Gastrocnemius medialis (tissue), 4 donors: ENCODE measurements around the gene PRRC2C. TPM values are rescaled to one million over a fixed set of nuclear protein-coding genes. Genes with fewer than 3 reads are reported as not detected.
"Not testable (repeated sequence)": the region's sequence is repeated elsewhere in the genome, so short reads cannot be mapped to it uniquely, and the experiment has no call there.

Source experiments
- ATAC-seq, 2 donors: fragments of 150-250 bp; one replicate each; pipeline ENCODE4 v1.9.1; 2016
- DNase-seq, 2 donors: peaks; one replicate each; pipeline ENCODE4 v3.0.0-alpha.2; 2019
- H3K27ac ChIP-seq, 4 donors: fragments of 200-600 bp; sonication (generic); 1 replicate in 1 of 4; 2 replicates in 3 of 4; pipeline ENCODE4 v1.5.1; 2016 to 2018; ENCODE audit warnings: mild to moderate bottlenecking in 2 of 4, moderate library complexity in 1 of 4
- H3K27me3 ChIP-seq, 3 donors: fragments of 200-600 bp; sonication (generic) in 2 of 3; 1 replicate in 1 of 3; 2 replicates in 2 of 3; pipeline versions ENCODE4 v1.5.1 to v1.6.0; 2016 to 2019; ENCODE audit warnings: mild to moderate bottlenecking in 1 of 3, moderate library complexity in 1 of 3
- H3K36me3 ChIP-seq, 2 donors: fragments of 200-600 bp; sonication (generic) in 1 of 2; one replicate each; pipeline ENCODE4 v1.5.1; 2017 to 2018
- H3K4me1 ChIP-seq, 2 donors: fragments of 200-600 bp; sonication (generic) in 1 of 2; one replicate each; pipeline ENCODE4 v1.5.1; 2016 to 2017; ENCODE audit warnings: mild to moderate bottlenecking in 2 of 2
- H3K4me3 ChIP-seq, 4 donors: fragments of 200-600 bp; sonication (generic) in 3 of 4; 1 replicate in 1 of 4; 2 replicates in 3 of 4; pipeline ENCODE4 v1.5.1; 2016 to 2019; ENCODE audit warnings: mild to moderate bottlenecking in 2 of 4
- H3K9me3 ChIP-seq, 3 donors: fragments of 200-600 bp; sonication (generic) in 2 of 3; 1 replicate in 1 of 3; 2 replicates in 2 of 3; pipeline ENCODE4 v1.5.1; 2016 to 2019
- CTCF ChIP-seq, 5 experiments: fragments of 450-650 bp in 3 of 5; fragments of 200-600 bp in 2 of 5; sonication (generic) in 2 of 5; IDR thresholded peaks in 4 of 5; conservative IDR thresholded peaks in 1 of 5; 1 replicate in 4 of 5; 2 replicates in 1 of 5; pipeline ENCODE4 v1.5.1; 2016 to 2019; ENCODE audit warnings: antibody characterized with exemption in 5 of 5, mild to moderate bottlenecking in 3 of 5, moderate library complexity in 3 of 5
- POLR2A ChIP-seq, 2 donors: fragments of 450-650 bp; IDR thresholded peaks; one replicate each; pipeline ENCODE4 v1.6.1; 2017; ENCODE audit warnings: antibody characterized with exemption in 2 of 2, mild to moderate bottlenecking in 2 of 2, moderate library complexity in 2 of 2
- in situ Hi-C, 4 donors: fragments of 200-750 bp; cut with MboI; loops; one replicate each; pipeline versions ENCODE4 v1.15.0 to v1.8.0; 2017; ENCODE audit warnings: low sequenced_read_pairs in 4 of 4
- intact Hi-C: fragments of 100-400 bp; cut with DNase I; formaldehyde crosslinking; loops from one replicate; pipeline ENCODE4 v1.15.1; 2023; ENCODE audit warnings: low total_unique reads
- total RNA-seq, 4 donors: library from RNA; depleted of rRNA; stranded (reverse); fragments of >200 nt; gene quantifications; one replicate each; pipeline versions ENCODE4 v1.1.0 to v1.2.3, GENCODE V29; 2016

The PRRC2C gene
- total RNA-seq, 4 donors from 2014 or later, result 40.9 to 45.7 (median 42.0) TPM

GRCh38 chr1:171590022-171590421, 104.7 kb downstream of the PRRC2C start:
- in situ Hi-C loops (no loop called here), intact Hi-C loops (no loop called here)
- no peak for ATAC-seq
- Histone ChIP-seq H3K36me3 (peaks cover 2 to 73% of the 10 kb centered on the region in 2 donors), H3K27me3 (no peaks in the 10 kb centered on the region), H3K4me1 (no peaks in the 10 kb centered on the region), H3K4me3 (no peak overlapping the region), H3K27ac (no peak overlapping the region), H3K9me3 (no peaks in the 10 kb centered on the region)
- no peak for DNase-seq
- no peak for TF ChIP-seq CTCF (IDR thresholded peaks at IDR 0.05 in 4 of 5, conservative IDR thresholded peaks at IDR 0.05 in 1 of 5)
- no peak for TF ChIP-seq POLR2A (IDR thresholded peaks at IDR 0.05)

DNA sequence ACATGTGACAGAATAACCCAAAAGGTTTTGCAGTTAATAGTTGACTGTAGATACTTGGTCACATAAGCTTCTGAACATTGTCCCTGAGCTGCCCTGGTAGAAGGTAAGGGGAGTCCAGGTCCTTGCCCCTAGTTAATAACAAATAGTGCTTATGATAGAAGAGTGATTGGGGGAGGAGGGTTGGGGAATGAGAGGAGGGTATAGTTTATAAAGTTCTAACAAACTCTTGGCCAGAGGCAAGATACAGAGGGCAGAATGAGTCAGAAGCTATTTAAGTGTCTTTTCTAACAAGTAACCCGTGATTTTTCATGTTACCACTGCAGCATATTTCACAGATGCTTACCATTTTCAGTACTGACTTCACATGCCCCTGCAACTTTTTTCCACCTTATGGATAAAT, 110.0 kb downstream of the PRRC2C start:
- Histone ChIP-seq H3K4me3 (no peak overlapping the region), H3K9me3 (no peaks in the 10 kb centered on the region), H3K27me3 (no peaks in the 10 kb centered on the region), H3K27ac (no peak overlapping the region), H3K36me3 (peaks cover 0 to 31% of the 10 kb centered on the region in 2 donors), H3K4me1 (no peaks in the 10 kb centered on the region)
- in situ Hi-C loops (no loop called here), intact Hi-C loops (no loop called here)
- DNase-seq, result no peak
- TF ChIP-seq CTCF (IDR thresholded peaks at IDR 0.05 in 4 of 5, conservative IDR thresholded peaks at IDR 0.05 in 1 of 5) (no peak), POLR2A (IDR thresholded peaks at IDR 0.05) (no peak)
- peak; percentile 68 to 76 for ATAC-seq

GRCh38 chr1:171596119-171596518, 110.8 kb downstream of the PRRC2C start:
- no peak for TF ChIP-seq CTCF (IDR thresholded peaks at IDR 0.05 in 4 of 5, conservative IDR thresholded peaks at IDR 0.05 in 1 of 5)
- TF ChIP-seq POLR2A (IDR thresholded peaks at IDR 0.05), result no peak
- Histone ChIP-seq H3K4me1 (no peaks in the 10 kb centered on the region), H3K27ac (no peak overlapping the region), H3K36me3 (peaks cover 0 to 23% of the 10 kb centered on the region in 2 donors), H3K4me3 (no peak overlapping the region), H3K27me3 (no peaks in the 10 kb centered on the region), H3K9me3 (no peaks in the 10 kb centered on the region)
- DNase-seq (no peak), ATAC-seq (no peak)
- in situ Hi-C loops, result no loop called here
- intact Hi-C loops, result no loop called here

GRCh38 chr1:171596705-171597104, 111.4 kb downstream of the PRRC2C start:
- peaks cover 0 to 17% of the 10 kb centered on the region in 2 donors for H3K36me3 ChIP-seq
- H3K9me3 ChIP-seq, result no peaks in the 10 kb centered on the region
- no peaks in the 10 kb centered on the region for H3K27me3 ChIP-seq
- intact Hi-C loops, result no loop called here
- in situ Hi-C loops, result no loop called here
- DNase-seq, result no peak
- no peak overlapping the region for H3K4me3 ChIP-seq
- no peaks in the 10 kb centered on the region for H3K4me1 ChIP-seq
- no peak overlapping the region for H3K27ac ChIP-seq
- ATAC-seq, result no peak
- no peak for TF ChIP-seq POLR2A (IDR thresholded peaks at IDR 0.05)
- TF ChIP-seq CTCF (IDR thresholded peaks at IDR 0.05 in 4 of 5, conservative IDR thresholded peaks at IDR 0.05 in 1 of 5), result no peak

- DNase-seq (no peak), ATAC-seq (no peak)
- no peak overlapping the region for H3K27ac ChIP-seq
- no peak for TF ChIP-seq POLR2A (IDR thresholded peaks at IDR 0.05)
- TF ChIP-seq CTCF (IDR thresholded peaks at IDR 0.05 in 4 of 5, conservative IDR thresholded peaks at IDR 0.05 in 1 of 5), result no peak
- in situ Hi-C loops, result no loop called here
- intact Hi-C loops, result no loop called here
- H3K4me1 ChIP-seq, result no peaks in the 10 kb centered on the region
- H3K9me3 ChIP-seq, result no peaks in the 10 kb centered on the region
- H3K36me3 ChIP-seq, result peaks cover 0 to 12% of the 10 kb centered on the region in 2 donors
- H3K4me3 ChIP-seq, result no peak overlapping the region
- no peaks in the 10 kb centered on the region for H3K27me3 ChIP-seq
Observed at GRCh38 chr1:171597203-171597602, 111.9 kb downstream of the PRRC2C start.

DNA sequence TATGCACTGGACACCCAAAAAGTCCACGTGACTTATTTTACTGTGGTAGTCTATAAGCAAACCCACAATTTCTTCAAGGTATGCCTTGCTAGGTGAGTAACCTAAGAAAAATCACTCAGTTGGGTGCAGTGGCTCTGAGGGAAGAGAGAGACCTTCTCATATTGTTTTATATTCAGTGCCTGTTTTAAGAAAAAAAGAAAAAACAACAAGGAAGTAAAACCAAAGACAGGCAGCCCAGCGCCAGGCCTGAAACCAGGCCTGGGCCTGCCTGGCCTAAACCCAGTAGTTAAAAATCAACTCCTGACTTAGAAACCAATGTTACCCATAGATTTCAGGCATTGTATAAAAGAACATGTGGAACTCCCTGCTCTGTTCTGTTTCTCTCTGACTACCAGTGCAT, 115.0 kb downstream of the PRRC2C start:
- H3K4me3 ChIP-seq, in situ Hi-C loops, H3K27ac ChIP-seq, H3K4me1 ChIP-seq, H3K27me3 ChIP-seq, H3K36me3 ChIP-seq, intact Hi-C loops, H3K9me3 ChIP-seq, DNase-seq, ATAC-seq: not testable (repeated sequence)
